Glutamatergic neuron (in vitro differentiated cells): ENCODE measurements around the gene MPL. TPM values are rescaled to one million over a fixed set of nuclear protein-coding genes. Genes with fewer than 3 reads are reported as not detected.

Experiments used
- DNase-seq: peaks from one replicate; pipeline ENCODE4 v3.0.0; 2022
- H3K27ac Mint-ChIP-seq: one replicate; pipeline ENCODE4 v1.8.0; 2020; ENCODE audit warnings: mild to moderate bottlenecking, mixed read lengths, inconsistent platforms; ENCODE audit not compliant: unreplicated experiment
- H3K27me3 Mint-ChIP-seq: one replicate; pipeline ENCODE4 v1.8.0; 2020; ENCODE audit warnings: mild to moderate bottlenecking, moderate library complexity, mixed read lengths, inconsistent platforms; ENCODE audit not compliant: unreplicated experiment
- H3K36me3 Mint-ChIP-seq: one replicate; pipeline ENCODE4 v1.8.0; 2020; ENCODE audit warnings: mild to moderate bottlenecking, mixed read lengths, inconsistent platforms; ENCODE audit not compliant: unreplicated experiment
- H3K4me1 Mint-ChIP-seq: one replicate; pipeline ENCODE4 v1.8.0; 2020; ENCODE audit warnings: mild to moderate bottlenecking, low read depth, mixed read lengths, inconsistent platforms; ENCODE audit not compliant: unreplicated experiment
- H3K4me3 Mint-ChIP-seq: one replicate; pipeline ENCODE4 v1.8.0; 2020; ENCODE audit warnings: mild to moderate bottlenecking, mixed read lengths, inconsistent platforms; ENCODE audit not compliant: unreplicated experiment
- H3K9me3 Mint-ChIP-seq: one replicate; pipeline ENCODE4 v1.8.0; 2020; ENCODE audit warnings: mild to moderate bottlenecking, moderate library complexity, mixed read lengths, inconsistent platforms; ENCODE audit not compliant: unreplicated experiment
- CTCF ChIP-seq: fragments of 200-600 bp; sonication (generic); IDR thresholded peaks from one replicate; pipeline ENCODE4 v1.5.0; 2021; ENCODE audit not compliant: partially characterized antibody, unreplicated experiment
- total RNA-seq: library from RNA; stranded (reverse); fragmentation: NEBNext Ultra II Directional; extraction: Animal tissue kit (Norgen Biotek cat#: 25700); gene quantifications from one replicate; pipeline ENCODE4 v1.2.1, GENCODE V29; 2021; ENCODE audit not compliant: unreplicated experiment

MPL gene
- total RNA-seq, 1 donor from 2014 or later = not detected

GRCh38 chr1:43382027-43382779, 44.6 kb downstream of the MPL start:
- Mint-ChIP-seq H3K4me3 (no peak overlapping the region), H3K27me3 (no peaks in the 10 kb centered on the region), H3K27ac (no peak overlapping the region), H3K4me1 (no peaks in the 10 kb centered on the region), H3K36me3 (peaks cover 5% of the 10 kb centered on the region), H3K9me3 (peaks cover 1% of the 10 kb centered on the region)
- TF ChIP-seq CTCF = no peak
- no peak for DNase-seq

- no peak for TF ChIP-seq CTCF
- Mint-ChIP-seq H3K36me3 (peaks cover 5% of the 10 kb centered on the region), H3K4me1 (peaks cover 2% of the 10 kb centered on the region), H3K27me3 (no peaks in the 10 kb centered on the region), H3K9me3 (no peaks in the 10 kb centered on the region), H3K4me3 (no peak overlapping the region), H3K27ac (no peak overlapping the region)
- DNase-seq = no peak
Observed at GRCh38 chr1:43383449-43383848, 45.8 kb downstream of the MPL start.

GRCh38 chr1:43386676-43387075, 49.1 kb downstream of the MPL start:
- Mint-ChIP-seq H3K9me3 (no peaks in the 10 kb centered on the region), H3K27ac (no peak overlapping the region), H3K4me3 (no peak overlapping the region), H3K36me3 (peaks cover 5% of the 10 kb centered on the region), H3K4me1 (peaks cover 11% of the 10 kb centered on the region), H3K27me3 (peaks cover 3% of the 10 kb centered on the region)
- TF ChIP-seq CTCF = no peak
- no peak for DNase-seq

GRCh38 chr1:43387976-43388599, 50.5 kb downstream of the MPL start:
- Mint-ChIP-seq H3K4me3 (peak overlapping the region; percentile 100), H3K27me3 (peaks cover 3% of the 10 kb centered on the region), H3K4me1 (peaks cover 11% of the 10 kb centered on the region), H3K36me3 (peaks cover 5% of the 10 kb centered on the region), H3K9me3 (no peaks in the 10 kb centered on the region), H3K27ac (no peak overlapping the region)
- TF ChIP-seq CTCF = no peak
- no peak for DNase-seq

- Mint-ChIP-seq H3K9me3 (no peaks in the 10 kb centered on the region), H3K4me3 (peak overlapping the region; percentile 100), H3K27me3 (peaks cover 3% of the 10 kb centered on the region), H3K4me1 (peaks cover 11% of the 10 kb centered on the region), H3K36me3 (peaks cover 5% of the 10 kb centered on the region), H3K27ac (peak overlapping the region; percentile 24)
- DNase-seq = no peak
- TF ChIP-seq CTCF = no peak
Observed at GRCh38 chr1:43388613-43389012, 51.0 kb downstream of the MPL start.
